ENCODE measurements around the gene AMOT. TPM values are rescaled to one million over a fixed set of nuclear protein-coding genes. Genes with fewer than 3 reads are reported as not detected.
A peak's percentile ranks its signal among the peaks of the same experiment; 100 is the strongest.

The AMOT gene
- total RNA-seq: 10 to 100 TPM in 2 of 6 donors, 1 to 10 TPM in 4; 4.2 to 18.9 (median 8.0) TPM

- Histone ChIP-seq H3K4me1 (no peaks in the 10 kb centered on the region), H3K36me3 (no peaks in the 10 kb centered on the region), H3K27me3 (no peaks in the 10 kb centered on the region), H3K4me3 (peak within 1 kb of the TSS; percentile 30 to 82 (median 64)), H3K27ac (peak within 1 kb of the TSS; percentile 54 to 73 (median 68)), H3K9me3 (no peaks in the 10 kb centered on the region)
- WGBS, 2 donors: 2 to 19% methylated on average over 37 to 49 of the region's 49 CpGs
- ATAC-seq (ENCODE audit: low FRiP score in 2 of 2): peak; percentile 93 to 97
- peak; percentile 79 to 90 for DNase-seq
- no peak for TF ChIP-seq EP300 (IDR thresholded peaks at IDR 0.05)
- no peak for TF ChIP-seq POLR2AphosphoS5 (IDR thresholded peaks at IDR 0.05)
- no peak for TF ChIP-seq CTCF (IDR thresholded peaks at IDR 0.05)
- TF ChIP-seq POLR2A (IDR thresholded peaks at IDR 0.05): no peak
Observed at GRCh38 chrX:112840382-112841113, at the start of gene AMOT. Gene AMOT (minus strand): TSS chrX:112840831. CDS start chrX:112823126, 17,705 bp downstream.

DNA sequence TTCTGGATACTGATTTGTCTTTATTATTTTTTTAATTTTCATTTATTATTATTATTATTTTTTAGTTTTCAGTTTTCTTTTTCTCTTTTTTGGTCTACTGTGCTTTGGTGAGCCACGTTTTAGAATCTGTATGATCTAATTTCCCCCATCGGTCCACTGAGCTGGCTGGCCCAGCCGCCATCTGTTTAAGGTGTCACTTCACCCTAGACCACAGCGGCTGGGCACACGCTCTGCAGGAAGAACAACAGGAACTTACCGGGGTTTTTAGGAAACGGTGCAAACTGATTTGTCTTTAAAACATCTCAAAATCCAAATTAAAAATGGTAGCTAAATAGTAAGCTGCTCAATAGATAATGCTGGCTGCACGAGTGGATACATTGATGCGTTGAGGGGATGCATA, 48.8 kb upstream of the AMOT start:
- Histone ChIP-seq H3K9me3 (no peaks in the 10 kb centered on the region), H3K27ac (no peak overlapping the region), H3K4me3 (no peak overlapping the region), H3K4me1 (no peaks in the 10 kb centered on the region), H3K36me3 (no peaks in the 10 kb centered on the region), H3K27me3 (no peaks in the 10 kb centered on the region)
- ATAC-seq (ENCODE audit: low FRiP score in 2 of 2) (no peak), DNase-seq (no peak)
- 45 to 48% methylated on average over 9 of the region's 9 CpGs for WGBS, 2 donors
- no peak for TF ChIP-seq POLR2A (IDR thresholded peaks at IDR 0.05)
- no peak for TF ChIP-seq POLR2AphosphoS5 (IDR thresholded peaks at IDR 0.05)
- TF ChIP-seq EP300 (IDR thresholded peaks at IDR 0.05): no peak
- no peak for TF ChIP-seq CTCF (IDR thresholded peaks at IDR 0.05)

DNA sequence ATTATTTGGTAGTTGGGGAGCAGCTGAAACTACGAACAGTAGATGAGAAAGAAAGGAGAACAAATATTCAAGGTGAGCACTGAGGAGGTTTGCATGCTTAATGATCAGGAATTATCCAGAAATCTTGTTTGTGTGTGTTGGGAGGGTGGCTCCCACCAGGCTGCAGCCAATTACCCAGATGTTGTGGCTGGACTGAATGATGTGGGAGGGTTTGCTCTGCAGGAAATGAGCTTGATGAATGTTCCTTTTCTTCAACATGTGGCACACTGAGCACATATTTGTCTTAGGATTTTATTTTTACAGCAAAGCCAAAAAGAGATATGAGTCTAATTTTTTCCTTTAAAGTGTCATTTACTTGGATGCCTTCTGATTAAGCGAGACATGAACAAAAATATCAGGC, 48.3 kb upstream of the AMOT start:
- ATAC-seq (ENCODE audit: low FRiP score in 2 of 2) (no peak), DNase-seq (no peak)
- TF ChIP-seq CTCF (IDR thresholded peaks at IDR 0.05): no peak
- TF ChIP-seq POLR2AphosphoS5 (IDR thresholded peaks at IDR 0.05): no peak
- no peak for TF ChIP-seq POLR2A (IDR thresholded peaks at IDR 0.05)
- TF ChIP-seq EP300 (IDR thresholded peaks at IDR 0.05): no peak
- H3K36me3 ChIP-seq: no peaks in the 10 kb centered on the region
- no peaks in the 10 kb centered on the region for H3K27me3 ChIP-seq
- WGBS, 2 donors: 48 to 61% methylated on average over 2 of the region's 2 CpGs
- H3K4me3 ChIP-seq: no peak overlapping the region
- H3K9me3 ChIP-seq: no peaks in the 10 kb centered on the region
- no peak overlapping the region for H3K27ac ChIP-seq
- no peaks in the 10 kb centered on the region for H3K4me1 ChIP-seq

DNA sequence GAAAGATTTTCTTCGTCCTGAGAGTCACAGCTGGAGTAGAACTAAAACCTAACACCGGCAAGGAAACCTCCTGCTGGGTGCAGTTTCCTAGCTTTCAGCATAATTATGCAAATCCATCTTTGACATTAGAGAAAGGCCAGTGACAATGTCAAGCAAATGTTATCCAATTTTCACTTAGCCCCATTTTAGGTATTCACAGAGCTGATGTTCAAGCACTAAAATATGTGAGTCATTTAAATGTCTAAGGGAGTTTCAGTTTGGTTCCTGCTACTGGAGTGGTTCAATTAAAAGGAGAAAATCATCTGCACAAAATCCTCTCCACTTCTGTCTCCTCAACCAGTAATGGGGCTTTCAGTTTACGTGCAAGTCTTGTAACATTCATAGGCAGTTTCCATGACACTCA, 37.1 kb upstream of the AMOT start:
- Histone ChIP-seq H3K36me3 (no peaks in the 10 kb centered on the region), H3K27ac (no peak overlapping the region), H3K27me3 (no peaks in the 10 kb centered on the region), H3K9me3 (peaks cover 0 to 4% (median 0%) of the 10 kb centered on the region in 4 donors), H3K4me1 (no peaks in the 10 kb centered on the region), H3K4me3 (no peak overlapping the region)
- TF ChIP-seq CTCF (IDR thresholded peaks at IDR 0.05): no peak
- TF ChIP-seq POLR2A (IDR thresholded peaks at IDR 0.05): no peak
- no peak for TF ChIP-seq POLR2AphosphoS5 (IDR thresholded peaks at IDR 0.05)
- TF ChIP-seq EP300 (IDR thresholded peaks at IDR 0.05): no peak
- DNase-seq (no peak), ATAC-seq (ENCODE audit: low FRiP score in 2 of 2) (no peak)
- 63 to 91% methylated on average over 3 of the region's 3 CpGs for WGBS, 2 donors

- Histone ChIP-seq H3K9me3 (peaks cover 0 to 4% (median 0%) of the 10 kb centered on the region in 4 donors), H3K27ac (no peak overlapping the region), H3K36me3 (no peaks in the 10 kb centered on the region), H3K4me1 (no peaks in the 10 kb centered on the region), H3K27me3 (no peaks in the 10 kb centered on the region), H3K4me3 (no peak overlapping the region)
- DNase-seq (no peak), ATAC-seq (ENCODE audit: low FRiP score in 2 of 2) (no peak)
- 17 to 18% methylated on average over 1 of the region's 1 CpG for WGBS, 2 donors
- no peak for TF ChIP-seq CTCF (IDR thresholded peaks at IDR 0.05)
- TF ChIP-seq POLR2A (IDR thresholded peaks at IDR 0.05): no peak
- no peak for TF ChIP-seq POLR2AphosphoS5 (IDR thresholded peaks at IDR 0.05)
- TF ChIP-seq EP300 (IDR thresholded peaks at IDR 0.05): no peak
Observed at GRCh38 chrX:112874614-112875013, 34.0 kb upstream of the AMOT start.
